ENCODE data around the gene LIMD2.

Gene LIMD2

DNA sequence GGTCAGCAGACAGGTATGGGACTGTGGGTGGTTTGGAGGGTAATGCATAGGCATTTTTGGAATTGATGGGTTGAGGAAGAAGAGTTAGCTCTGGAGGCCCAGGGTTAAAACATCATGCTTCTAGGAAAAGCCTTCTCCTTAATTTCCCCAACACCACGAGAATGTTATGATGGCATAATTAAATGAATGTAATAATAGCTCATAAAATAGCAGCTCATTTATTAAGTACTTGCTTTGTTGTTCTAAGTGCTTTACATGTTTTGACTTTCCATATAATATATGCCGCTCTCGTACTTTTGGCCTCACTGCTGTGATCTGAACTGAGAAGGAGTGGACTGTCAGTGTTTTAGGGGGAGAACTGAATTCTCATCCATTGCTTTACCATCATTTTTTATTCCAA is 14.3 kb downstream of the LIMD2 start:
- H3K27ac ChIP-seq (ENCODE audit: insufficient read depth in 1 of 2, low read depth in 1 of 2, low read length in 2 of 2, poor library complexity in 1 of 2, severe bottlenecking in 2 of 2), result no peak overlapping the region
- H3K27me3 ChIP-seq (replicated peaks in 2 of 5; ENCODE audit: control insufficient read depth in 4 of 5, insufficient read depth in 5 of 5, low read length in 4 of 5), result no peaks in the 10 kb centered on the region
- H3K4me3 ChIP-seq (ENCODE audit: control insufficient read depth in 1 of 7, extremely low read depth in 1 of 7, insufficient read depth in 4 of 7, low read depth in 2 of 7, low read length in 6 of 7), result no peak overlapping the region
- H3K4me1 ChIP-seq (ENCODE audit: control extremely low read depth in 1 of 4, control insufficient read depth in 4 of 4, insufficient read depth in 4 of 4, low read length in 3 of 4), result no peaks in the 10 kb centered on the region
- H3K36me3 ChIP-seq (ENCODE audit: control insufficient read depth in 4 of 4, insufficient read depth in 4 of 4, low read length in 3 of 4), result peaks cover 37 to 79% (median 57%) of the 10 kb centered on the region in 4 experiments
- no peak for DNase-seq
- WGBS (ENCODE audit: insufficient coverage), result no CpG with 5 or more reads among the region's 3 CpGs
- peaks cover 0 to 13% (median 2%) of the 10 kb centered on the region in 5 experiments for H3K9me3 ChIP-seq (ENCODE audit: control extremely low read depth in 1 of 5, control insufficient read depth in 4 of 5, insufficient read depth in 2 of 5, low read depth in 1 of 5, low read length in 4 of 5)
- ChIA-PET CTCF (interaction anchor here (0.6 to 2.6 kb wide), 4 partner anchors 10 to 103 kb away, joined by 3 to 7 read pairs (median 6); no protein-coding TSS in a partner anchor), POLR2A (interaction anchor here (1.3 to 1.5 kb wide), 2 partner anchors 10 to 13 kb away, joined by 3 to 5 read pairs; no protein-coding TSS in a partner anchor)

DNA sequence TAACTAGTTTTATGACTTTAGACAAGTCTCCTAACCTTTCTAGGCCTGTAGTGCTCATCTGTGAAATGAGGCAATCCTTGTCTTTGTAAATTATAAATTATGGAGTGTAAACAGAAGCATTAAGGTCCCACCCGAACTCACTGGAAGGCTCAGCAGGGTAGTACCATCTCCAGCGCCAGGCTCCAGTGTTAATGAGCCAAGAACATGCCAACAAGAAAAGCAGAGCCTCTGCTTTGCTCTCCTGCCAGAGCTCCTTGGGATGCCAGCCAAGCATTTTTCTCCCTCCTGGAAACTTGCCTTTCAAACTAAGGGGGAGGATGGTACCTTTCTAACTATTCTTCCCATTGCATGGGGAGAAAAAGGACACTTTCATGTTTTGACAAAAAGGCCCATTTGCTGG is 14.9 kb downstream of the LIMD2 start:
- CTCF ChIA-PET, result interaction anchor here (1.0 to 2.6 kb wide), 4 partner anchors 10 to 33 kb away, joined by 3 to 7 read pairs (median 6); no protein-coding TSS in a partner anchor
- Histone ChIP-seq H3K4me1 (ENCODE audit: control extremely low read depth in 1 of 4, control insufficient read depth in 4 of 4, insufficient read depth in 4 of 4, low read length in 3 of 4) (no peaks in the 10 kb centered on the region), H3K27me3 (replicated peaks in 2 of 5; ENCODE audit: control insufficient read depth in 4 of 5, insufficient read depth in 5 of 5, low read length in 4 of 5) (no peaks in the 10 kb centered on the region), H3K4me3 (ENCODE audit: control insufficient read depth in 1 of 7, extremely low read depth in 1 of 7, insufficient read depth in 4 of 7, low read depth in 2 of 7, low read length in 6 of 7) (no peak overlapping the region), H3K27ac (ENCODE audit: insufficient read depth in 1 of 2, low read depth in 1 of 2, low read length in 2 of 2, poor library complexity in 1 of 2, severe bottlenecking in 2 of 2) (no peak overlapping the region), H3K36me3 (ENCODE audit: control insufficient read depth in 4 of 4, insufficient read depth in 4 of 4, low read length in 3 of 4) (peaks cover 31 to 78% (median 55%) of the 10 kb centered on the region in 4 experiments), H3K9me3 (ENCODE audit: control extremely low read depth in 1 of 5, control insufficient read depth in 4 of 5, insufficient read depth in 2 of 5, low read depth in 1 of 5, low read length in 4 of 5) (peaks cover 0 to 13% (median 2%) of the 10 kb centered on the region in 5 experiments)
- POLR2A ChIA-PET, result interaction anchor here (1.3 to 1.5 kb wide), 2 partner anchors 11 to 14 kb away, joined by 3 to 5 read pairs; no protein-coding TSS in a partner anchor
- 100% methylated on average over 2 of the region's 2 CpGs for WGBS (ENCODE audit: insufficient coverage)
- no peak for DNase-seq

DNA sequence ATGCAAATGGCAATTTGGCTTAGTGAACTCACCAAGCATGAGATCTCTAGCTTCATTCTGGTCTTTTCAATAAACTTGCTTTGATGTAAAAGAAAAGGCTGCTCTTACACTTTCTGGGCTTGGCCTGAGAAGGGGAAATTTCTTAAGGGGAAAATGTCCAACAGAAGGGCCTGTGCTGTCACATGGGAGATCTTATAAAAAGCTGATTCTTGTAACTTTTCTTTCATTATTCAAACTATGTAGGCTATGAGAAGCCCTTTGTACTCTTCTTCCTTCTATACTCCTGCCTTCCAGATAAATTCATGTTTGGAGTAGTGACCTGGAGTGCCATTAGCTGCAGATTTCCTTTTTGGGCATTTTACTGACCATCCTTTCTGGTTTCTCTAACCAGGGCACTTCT is 16.9 kb downstream of the LIMD2 start:
- ChIA-PET POLR2A (no interaction called here), CTCF (interaction anchor here (0.7 to 10.4 kb wide), 4 partner anchors 12 to 55 kb away, joined by 3 to 104 read pairs (median 3); no protein-coding TSS in a partner anchor)
- Histone ChIP-seq H3K27ac (ENCODE audit: insufficient read depth in 1 of 2, low read depth in 1 of 2, low read length in 2 of 2, poor library complexity in 1 of 2, severe bottlenecking in 2 of 2) (no peak overlapping the region), H3K4me3 (ENCODE audit: control insufficient read depth in 1 of 7, extremely low read depth in 1 of 7, insufficient read depth in 4 of 7, low read depth in 2 of 7, low read length in 6 of 7) (no peak overlapping the region), H3K9me3 (ENCODE audit: control extremely low read depth in 1 of 5, control insufficient read depth in 4 of 5, insufficient read depth in 2 of 5, low read depth in 1 of 5, low read length in 4 of 5) (peaks cover 0 to 13% (median 2%) of the 10 kb centered on the region in 5 experiments), H3K36me3 (ENCODE audit: control insufficient read depth in 4 of 4, insufficient read depth in 4 of 4, low read length in 3 of 4) (peaks cover 17 to 66% (median 46%) of the 10 kb centered on the region in 4 experiments), H3K4me1 (ENCODE audit: control extremely low read depth in 1 of 4, control insufficient read depth in 4 of 4, insufficient read depth in 4 of 4, low read length in 3 of 4) (peaks cover 0 to 5% (median under 1%) of the 10 kb centered on the region in 4 experiments), H3K27me3 (replicated peaks in 2 of 5; ENCODE audit: control insufficient read depth in 4 of 5, insufficient read depth in 5 of 5, low read length in 4 of 5) (no peaks in the 10 kb centered on the region)
- no peak for DNase-seq

DNA sequence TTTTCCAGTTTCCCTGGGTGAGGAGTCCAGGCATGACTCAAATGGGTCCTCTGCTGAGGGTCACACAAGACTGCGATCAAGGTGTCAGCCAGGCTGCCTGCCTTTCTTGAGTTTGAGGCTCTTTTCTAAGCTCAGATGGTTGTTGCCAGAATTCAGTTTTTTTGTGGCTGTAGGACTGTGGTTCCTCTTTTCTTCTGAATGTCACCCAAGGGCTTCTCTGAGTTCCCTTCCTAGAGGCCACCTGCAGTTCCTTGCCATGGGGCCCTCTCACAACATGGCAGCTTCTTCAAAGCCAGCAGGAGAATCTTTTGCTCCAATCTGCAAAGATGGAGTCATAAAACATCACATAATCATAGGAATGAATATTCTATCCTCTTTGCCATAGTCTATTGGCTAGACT is 17.5 kb downstream of the LIMD2 start:
- POLR2A ChIA-PET, result no interaction called here
- CTCF ChIA-PET, result interaction anchor here (0.7 to 10.4 kb wide), 5 partner anchors 13 to 256 kb away, joined by 3 to 104 read pairs (median 4); partner anchors contain the start of gene MAP3K3
- 100% methylated on average over 1 of the region's 1 CpG for WGBS (ENCODE audit: insufficient coverage)
- peak in 1 of 3 donors; percentile 28 for DNase-seq
- Histone ChIP-seq H3K27ac (ENCODE audit: insufficient read depth in 1 of 2, low read depth in 1 of 2, low read length in 2 of 2, poor library complexity in 1 of 2, severe bottlenecking in 2 of 2) (no peak overlapping the region), H3K4me3 (ENCODE audit: control insufficient read depth in 1 of 7, extremely low read depth in 1 of 7, insufficient read depth in 4 of 7, low read depth in 2 of 7, low read length in 6 of 7) (no peak overlapping the region), H3K9me3 (ENCODE audit: control extremely low read depth in 1 of 5, control insufficient read depth in 4 of 5, insufficient read depth in 2 of 5, low read depth in 1 of 5, low read length in 4 of 5) (peaks cover 0 to 13% (median 2%) of the 10 kb centered on the region in 5 experiments), H3K27me3 (replicated peaks in 2 of 5; ENCODE audit: control insufficient read depth in 4 of 5, insufficient read depth in 5 of 5, low read length in 4 of 5) (no peaks in the 10 kb centered on the region), H3K36me3 (ENCODE audit: control insufficient read depth in 4 of 4, insufficient read depth in 4 of 4, low read length in 3 of 4) (peaks cover 17 to 65% (median 46%) of the 10 kb centered on the region in 4 experiments), H3K4me1 (ENCODE audit: control extremely low read depth in 1 of 4, control insufficient read depth in 4 of 4, insufficient read depth in 4 of 4, low read length in 3 of 4) (peaks cover 0 to 11% (median 5%) of the 10 kb centered on the region in 4 experiments)

DNA sequence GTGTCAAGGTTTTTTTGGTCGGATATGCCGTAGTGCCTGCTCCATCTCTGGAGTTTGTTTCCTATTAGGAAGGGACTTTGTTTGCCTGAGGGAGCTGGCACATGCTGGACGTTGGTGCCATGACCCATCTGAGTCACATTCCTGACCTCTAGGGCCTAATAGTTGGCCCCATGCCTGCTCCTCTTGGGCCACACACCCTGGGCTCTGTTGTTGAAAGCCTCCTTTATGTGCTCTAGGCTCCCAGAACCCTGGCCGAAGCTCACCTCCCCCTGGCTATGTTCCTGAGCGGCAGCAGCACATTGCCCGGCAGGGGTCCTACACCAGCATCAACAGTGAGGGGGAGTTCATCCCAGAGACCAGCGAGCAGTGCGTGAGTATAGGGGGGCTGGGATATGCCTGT is 18.4 kb downstream of the LIMD2 start:
- 100% methylated on average over 4 of the region's 8 CpGs for WGBS (ENCODE audit: insufficient coverage)
- ChIA-PET CTCF (interaction anchor here (0.6 to 10.4 kb wide), 8 partner anchors 14 to 255 kb away, joined by 3 to 104 read pairs (median 4); partner anchors contain the start of gene MAP3K3), POLR2A (no interaction called here)
- no peak for DNase-seq
- Histone ChIP-seq H3K4me3 (ENCODE audit: control insufficient read depth in 1 of 7, extremely low read depth in 1 of 7, insufficient read depth in 4 of 7, low read depth in 2 of 7, low read length in 6 of 7) (no peak overlapping the region), H3K27ac (ENCODE audit: insufficient read depth in 1 of 2, low read depth in 1 of 2, low read length in 2 of 2, poor library complexity in 1 of 2, severe bottlenecking in 2 of 2) (no peak overlapping the region), H3K36me3 (ENCODE audit: control insufficient read depth in 4 of 4, insufficient read depth in 4 of 4, low read length in 3 of 4) (peaks cover 17 to 64% (median 45%) of the 10 kb centered on the region in 4 experiments), H3K9me3 (ENCODE audit: control extremely low read depth in 1 of 5, control insufficient read depth in 4 of 5, insufficient read depth in 2 of 5, low read depth in 1 of 5, low read length in 4 of 5) (peaks cover 0 to 13% (median 2%) of the 10 kb centered on the region in 5 experiments), H3K27me3 (replicated peaks in 2 of 5; ENCODE audit: control insufficient read depth in 4 of 5, insufficient read depth in 5 of 5, low read length in 4 of 5) (no peaks in the 10 kb centered on the region), H3K4me1 (ENCODE audit: control extremely low read depth in 1 of 4, control insufficient read depth in 4 of 4, insufficient read depth in 4 of 4, low read length in 3 of 4) (peaks cover 8 to 20% (median 13%) of the 10 kb centered on the region in 4 experiments)

DNA sequence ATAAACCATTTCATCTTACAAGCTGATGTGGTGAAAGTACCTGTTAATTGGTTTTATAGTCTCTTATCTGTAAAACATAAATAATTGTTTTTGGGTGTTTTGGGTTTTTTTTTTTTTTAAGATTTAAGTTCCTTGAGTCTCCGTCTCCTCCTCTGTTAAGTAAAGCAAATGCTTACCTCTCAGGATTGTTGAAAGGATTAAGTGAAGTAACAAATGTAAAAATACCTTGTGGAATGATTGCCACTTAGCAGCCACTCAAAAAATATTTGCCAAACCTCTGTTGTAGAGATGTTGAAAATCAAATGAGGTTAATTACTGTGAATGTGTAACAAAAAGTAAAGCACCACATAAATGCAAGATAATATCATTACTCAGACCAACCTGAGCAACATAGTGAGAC is 19.2 kb downstream of the LIMD2 start:
- Histone ChIP-seq H3K36me3 (ENCODE audit: control insufficient read depth in 4 of 4, insufficient read depth in 4 of 4, low read length in 3 of 4) (peaks cover 17 to 56% (median 39%) of the 10 kb centered on the region in 4 experiments), H3K27ac (ENCODE audit: insufficient read depth in 1 of 2, low read depth in 1 of 2, low read length in 2 of 2, poor library complexity in 1 of 2, severe bottlenecking in 2 of 2) (no peak overlapping the region), H3K4me3 (ENCODE audit: control insufficient read depth in 1 of 7, extremely low read depth in 1 of 7, insufficient read depth in 4 of 7, low read depth in 2 of 7, low read length in 6 of 7) (no peak overlapping the region), H3K4me1 (ENCODE audit: control extremely low read depth in 1 of 4, control insufficient read depth in 4 of 4, insufficient read depth in 4 of 4, low read length in 3 of 4) (peaks cover 16 to 28% (median 22%) of the 10 kb centered on the region in 4 experiments), H3K9me3 (ENCODE audit: control extremely low read depth in 1 of 5, control insufficient read depth in 4 of 5, insufficient read depth in 2 of 5, low read depth in 1 of 5, low read length in 4 of 5) (peaks cover 0 to 13% (median 2%) of the 10 kb centered on the region in 5 experiments), H3K27me3 (replicated peaks in 2 of 5; ENCODE audit: control insufficient read depth in 4 of 5, insufficient read depth in 5 of 5, low read length in 4 of 5) (no peaks in the 10 kb centered on the region)
- no CpG with 5 or more reads among the region's 1 CpG for WGBS (ENCODE audit: insufficient coverage)
- CTCF ChIA-PET, result interaction anchor here (1.0 to 10.4 kb wide), 7 partner anchors 14 to 255 kb away, joined by 3 to 104 read pairs (median 6); no protein-coding TSS in a partner anchor
- POLR2A ChIA-PET, result interaction anchor here (1.1 kb wide), 1 partner anchor 62 kb away, joined by 3 read pairs; no protein-coding TSS in a partner anchor
- DNase-seq, result no peak

DNA sequence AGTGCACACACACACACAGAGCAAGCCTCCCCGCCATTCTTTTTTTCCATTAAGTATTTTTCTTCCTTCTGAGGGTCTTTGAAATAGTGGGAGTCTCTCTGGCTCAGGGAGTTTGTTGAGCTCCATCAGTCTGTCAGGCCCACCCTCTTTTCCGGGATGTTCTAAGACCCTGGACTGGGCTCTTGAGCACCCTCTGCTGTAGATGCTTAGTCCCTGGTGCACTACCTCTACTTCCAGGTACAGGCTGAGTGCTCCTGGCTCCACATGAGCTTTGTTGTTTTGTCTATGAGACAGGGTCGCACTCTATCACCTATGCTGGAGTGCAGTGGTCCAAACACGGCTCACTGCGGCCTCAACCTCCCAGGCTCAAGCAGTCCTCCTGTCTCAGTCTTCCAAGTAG is 20.7 kb downstream of the LIMD2 start:
- ChIA-PET POLR2A (interaction anchor here (0.6 kb wide), 1 partner anchor 57 kb away, joined by 3 read pairs; no protein-coding TSS in a partner anchor), CTCF (interaction anchor here (1.2 to 10.4 kb wide), 5 partner anchors 13 to 67 kb away, joined by 3 to 104 read pairs (median 6); no protein-coding TSS in a partner anchor)
- DNase-seq, result no peak
- WGBS (ENCODE audit: insufficient coverage), result 100% methylated on average over 4 of the region's 5 CpGs
- Histone ChIP-seq H3K4me1 (ENCODE audit: control extremely low read depth in 1 of 4, control insufficient read depth in 4 of 4, insufficient read depth in 4 of 4, low read length in 3 of 4) (peaks cover 27 to 40% (median 32%) of the 10 kb centered on the region in 4 experiments), H3K9me3 (ENCODE audit: control extremely low read depth in 1 of 5, control insufficient read depth in 4 of 5, insufficient read depth in 2 of 5, low read depth in 1 of 5, low read length in 4 of 5) (peaks cover 0 to 13% (median 2%) of the 10 kb centered on the region in 5 experiments), H3K27ac (ENCODE audit: insufficient read depth in 1 of 2, low read depth in 1 of 2, low read length in 2 of 2, poor library complexity in 1 of 2, severe bottlenecking in 2 of 2) (no peak overlapping the region), H3K27me3 (replicated peaks in 2 of 5; ENCODE audit: control insufficient read depth in 4 of 5, insufficient read depth in 5 of 5, low read length in 4 of 5) (no peaks in the 10 kb centered on the region), H3K36me3 (ENCODE audit: control insufficient read depth in 4 of 4, insufficient read depth in 4 of 4, low read length in 3 of 4) (peaks cover 12 to 45% (median 34%) of the 10 kb centered on the region in 4 experiments), H3K4me3 (ENCODE audit: control insufficient read depth in 1 of 7, extremely low read depth in 1 of 7, insufficient read depth in 4 of 7, low read depth in 2 of 7, low read length in 6 of 7) (no peak overlapping the region)
